Jurkat, Clone E6-1 (cell line): ENCODE data around the gene CNOT9.

Source experiments
- DNase-seq: peaks from one replicate; pipeline ENCODE4 v3.0.0-alpha.2; 2011; ENCODE audit warnings: low read depth, low spot score
- H3K4me3 ChIP-seq: 2 replicates; pipeline ENCODE4 v1.5.1; 2011; ENCODE audit warnings: mild to moderate bottlenecking, low read length, control low read depth, moderate library complexity

CNOT9 gene

DNA sequence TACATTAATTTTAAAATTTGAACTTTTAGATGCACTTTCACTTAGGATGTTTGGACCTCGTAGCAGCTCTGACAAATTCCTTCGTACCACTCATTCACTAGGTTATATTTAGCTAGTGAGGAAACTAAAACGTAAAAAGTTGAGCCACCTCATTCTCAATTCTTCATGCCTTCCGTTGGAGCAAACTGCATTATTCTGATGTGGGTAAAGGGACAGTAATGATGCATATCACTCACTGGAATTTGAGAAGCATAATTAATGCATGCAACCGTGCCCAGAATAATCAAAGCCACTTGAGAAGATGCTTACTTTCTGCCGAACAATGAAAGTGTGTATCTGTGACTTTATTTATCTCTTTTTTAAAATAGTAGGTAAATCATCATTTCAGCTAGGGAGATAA lies 2.2 kb downstream of the CNOT9 start:
- DNase-seq: no peak
- peak overlapping the region; percentile 95; the same call in 1 of the 2 replicates for H3K4me3 ChIP-seq

DNA sequence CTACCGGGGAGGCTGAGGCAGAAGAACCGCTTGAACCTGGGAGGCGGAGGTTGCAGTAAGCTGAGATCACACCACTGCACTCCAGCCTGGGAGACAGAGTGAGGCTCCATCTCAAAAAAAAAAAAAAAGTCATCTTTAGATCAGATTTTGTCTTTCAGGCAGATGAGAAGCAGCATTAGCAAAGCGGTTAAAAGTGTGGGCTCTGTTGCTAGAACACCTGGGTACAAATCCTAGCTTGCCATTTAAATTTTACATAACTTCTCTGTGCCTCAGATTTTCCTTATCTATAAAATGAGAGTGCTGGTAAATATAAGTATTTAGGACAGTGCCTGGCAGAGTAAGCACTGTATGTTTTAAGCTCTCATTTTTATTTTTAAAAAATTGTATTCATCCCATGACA lies 8.2 kb downstream of the CNOT9 start:
- no peak overlapping the region for H3K4me3 ChIP-seq
- DNase-seq: no peak

DNA sequence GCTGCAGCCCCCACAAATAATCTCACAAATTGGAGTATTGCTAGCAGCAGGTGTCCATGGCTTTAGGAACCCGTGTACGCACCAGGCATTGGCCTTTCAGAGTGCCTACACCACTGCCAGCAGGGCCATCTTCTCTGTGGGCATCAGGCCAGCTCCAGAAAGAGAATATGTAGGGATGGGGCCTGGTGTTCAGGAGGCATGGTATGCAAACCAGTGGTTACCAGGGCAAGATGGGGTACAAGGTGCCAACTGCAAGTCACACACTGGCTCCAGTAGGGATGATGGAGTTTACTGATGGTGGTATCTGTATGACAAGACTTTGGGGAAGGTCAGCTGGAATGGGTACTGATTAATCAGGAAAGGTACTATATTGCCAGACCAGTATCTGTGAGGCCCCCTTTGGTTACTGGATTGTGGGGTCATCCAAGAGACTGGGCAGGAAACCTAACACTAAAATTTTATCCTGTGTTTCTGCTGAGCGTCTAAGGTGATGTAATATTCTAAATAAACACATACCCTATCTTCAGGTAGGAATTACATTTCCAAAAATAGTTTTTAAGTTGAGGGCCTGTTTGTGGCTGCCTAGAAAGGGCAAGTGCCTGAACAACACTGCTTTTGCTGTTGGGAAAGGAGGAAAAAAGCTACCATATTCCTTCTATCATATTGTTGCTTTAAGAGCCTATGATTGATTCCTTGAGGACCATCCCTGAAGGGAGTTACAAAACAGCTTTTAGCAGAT lies 9.0 kb downstream of the CNOT9 start:
- H3K4me3 ChIP-seq: no peak overlapping the region
- no peak for DNase-seq

DNA sequence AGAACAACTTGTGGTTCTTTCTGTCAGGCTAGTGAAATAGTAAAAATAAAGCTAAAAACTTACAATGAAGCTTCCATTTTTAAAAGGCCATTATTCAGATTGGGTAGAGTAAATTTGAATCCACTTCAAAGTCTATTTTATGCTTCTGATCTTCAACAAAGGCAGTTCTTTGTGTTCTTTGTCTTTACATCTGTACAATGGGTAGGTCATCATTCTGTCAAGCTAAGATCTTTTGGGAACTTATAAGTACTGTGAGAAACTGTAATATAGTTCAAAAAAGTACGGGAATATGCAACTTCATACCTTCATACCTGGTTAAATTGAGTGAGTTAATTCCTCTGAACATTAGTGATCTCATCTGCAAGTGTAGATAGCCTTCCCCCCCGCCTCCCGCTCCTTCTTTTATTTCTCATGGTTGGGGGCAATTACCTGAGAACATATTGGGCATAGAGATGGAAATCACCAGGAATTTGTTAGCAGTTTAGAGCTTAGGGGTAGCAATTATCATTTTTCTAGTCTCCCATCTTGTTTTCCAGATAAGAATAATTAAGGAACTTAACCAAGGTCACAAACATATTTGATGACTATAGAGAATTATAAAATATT lies 9.7 kb downstream of the CNOT9 start:
- no peak for DNase-seq
- no peak overlapping the region for H3K4me3 ChIP-seq

DNA sequence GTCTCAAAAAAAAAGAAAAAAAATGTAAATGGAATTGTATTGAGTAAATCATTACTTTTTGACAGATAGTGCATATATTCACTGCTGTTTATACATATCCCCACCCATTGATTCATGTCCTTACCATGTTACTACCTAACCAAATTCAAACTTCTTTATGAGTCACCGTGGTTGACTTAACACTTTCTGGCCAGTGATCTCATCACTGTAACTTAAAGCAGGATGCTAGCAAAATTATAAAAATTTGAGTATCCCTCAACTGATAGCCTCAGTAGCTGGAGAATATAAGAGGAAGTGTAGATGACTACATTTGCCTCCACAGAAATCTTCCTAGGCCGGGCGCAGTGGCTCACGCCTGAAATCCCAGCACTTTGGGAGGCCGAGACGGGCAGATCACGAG lies 13.4 kb downstream of the CNOT9 start:
- no peak for DNase-seq

DNA sequence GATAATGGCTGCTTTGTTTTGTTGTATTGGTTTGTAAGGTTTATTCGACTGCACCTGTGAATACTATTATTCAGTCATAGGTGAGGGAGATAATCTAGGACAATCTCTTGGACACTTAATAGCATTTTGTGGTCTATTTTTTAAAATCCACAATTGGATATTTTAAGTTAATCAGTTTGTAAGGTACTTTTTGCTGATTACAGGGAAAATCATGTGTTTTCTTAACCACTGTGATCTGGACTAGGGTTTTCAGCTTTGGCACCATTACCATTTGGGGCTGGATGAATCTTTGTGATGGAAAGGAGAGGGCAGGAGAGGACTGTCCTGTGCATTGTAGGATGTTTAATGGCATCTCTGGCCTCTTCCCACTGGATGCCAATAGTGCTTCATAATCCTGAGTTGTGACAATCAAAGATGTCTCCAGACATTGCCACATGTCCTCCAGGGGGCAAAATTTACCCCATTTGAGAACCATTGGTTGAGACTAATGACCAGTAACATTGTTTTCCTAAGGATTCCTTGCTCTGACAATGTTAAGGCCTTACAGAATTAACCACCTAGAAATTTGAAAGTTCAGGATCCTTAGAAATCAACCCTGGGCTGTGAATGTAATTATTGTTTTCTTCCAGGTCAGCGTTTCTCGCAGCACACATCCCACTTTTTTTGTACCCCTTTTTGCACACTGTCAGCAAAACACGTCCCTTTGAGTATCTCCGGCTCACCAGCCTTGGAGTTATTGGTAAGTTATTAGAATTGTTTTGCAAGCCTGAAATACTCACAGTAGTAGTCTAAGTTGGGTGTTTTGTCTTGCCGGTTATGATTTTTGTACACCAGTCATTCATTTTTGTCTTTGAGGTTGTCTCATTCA lies 15.6 kb downstream of the CNOT9 start:
- no peak overlapping the region for H3K4me3 ChIP-seq
- no peak for DNase-seq

More for the DNA sequence above, 13.4 kb downstream of the CNOT9 start:
- H3K4me3 ChIP-seq: no peak overlapping the region

DNA sequence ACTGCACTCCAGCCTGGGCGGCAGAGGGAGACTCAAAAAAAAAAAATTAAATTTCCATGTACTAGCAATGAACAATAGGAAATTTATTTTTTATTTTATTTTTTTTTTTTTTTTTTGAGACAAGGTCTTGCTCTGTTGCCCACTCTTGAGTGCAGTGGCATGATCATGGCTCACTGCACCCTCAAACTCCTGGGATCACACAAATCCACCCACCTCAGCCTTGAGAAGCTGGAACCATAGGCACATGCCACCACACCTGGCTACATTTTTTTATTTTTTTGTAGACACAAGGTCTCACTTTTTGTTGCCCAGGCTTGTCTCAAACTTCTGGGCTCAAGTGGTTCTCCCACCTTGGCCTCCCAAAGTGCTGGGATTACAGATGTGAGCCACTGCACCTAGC lies 16.9 kb downstream of the CNOT9 start:
- DNase-seq: no peak

DNA sequence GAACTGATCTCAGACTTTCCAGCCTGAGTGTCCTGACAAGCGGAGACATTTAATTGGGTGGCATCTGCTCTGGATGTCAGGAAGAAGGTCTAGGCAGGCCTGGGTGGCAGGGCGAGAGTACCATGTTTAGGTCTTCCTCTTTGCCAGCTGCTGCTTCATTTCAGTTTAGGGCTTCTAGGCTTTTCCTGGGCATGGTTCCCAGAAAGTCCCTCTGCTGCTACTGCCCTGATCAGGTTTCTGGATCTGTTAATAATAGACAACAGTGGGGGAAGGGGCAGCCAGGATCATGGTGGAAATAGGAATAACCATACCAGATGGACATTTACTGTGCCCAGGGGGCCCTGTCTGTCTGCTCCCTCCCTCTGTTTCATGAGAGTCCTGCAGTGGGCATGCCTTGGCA lies 36.8 kb downstream of the CNOT9 start:
- DNase-seq: no peak

More for the DNA sequence above, 16.9 kb downstream of the CNOT9 start:
- no peak overlapping the region for H3K4me3 ChIP-seq

DNA sequence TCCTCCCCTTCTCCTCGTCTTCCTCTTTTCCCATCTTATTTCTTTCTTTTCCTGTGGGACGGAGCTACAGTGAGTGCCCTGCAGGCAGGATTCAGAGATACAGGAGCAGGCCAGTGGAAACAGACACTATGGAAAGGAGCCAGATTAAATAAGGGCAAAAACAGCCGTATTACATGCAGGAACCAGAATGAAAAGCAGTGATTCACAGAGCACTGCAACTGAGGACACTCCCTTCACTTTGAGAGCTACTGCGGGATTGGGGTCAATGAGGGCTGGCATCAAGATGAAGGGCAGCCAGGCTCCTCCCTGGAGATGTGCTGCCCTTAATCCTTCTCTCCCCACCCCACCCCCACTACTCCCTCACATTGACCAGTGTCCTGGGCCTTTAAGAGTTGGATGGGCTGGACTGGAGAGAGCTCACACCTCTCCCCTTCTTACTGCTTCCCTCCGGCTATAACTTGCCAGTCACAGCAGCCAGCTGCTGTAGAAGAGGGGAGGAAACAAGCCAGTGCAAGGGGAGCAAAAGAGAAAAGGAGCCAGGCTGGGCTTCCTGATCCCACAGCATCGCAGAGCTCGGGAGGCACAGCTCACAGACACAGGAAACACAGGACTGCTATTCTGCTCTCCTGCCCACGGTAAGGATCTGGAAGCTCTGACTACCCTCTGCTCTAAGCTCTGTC lies 38.9 kb downstream of the CNOT9 start, which contains the start of gene PLCD4:
Gene PLCD4 (plus strand): TSS at position 464 of the 680 bp plus-strand sequence. CDS start 7,841 bp downstream, outside the sequence.
- no peak within 1 kb of the TSS for H3K4me3 ChIP-seq
- DNase-seq: no peak

More for the DNA sequence above, 36.8 kb downstream of the CNOT9 start:
- H3K4me3 ChIP-seq: no peak overlapping the region

DNA sequence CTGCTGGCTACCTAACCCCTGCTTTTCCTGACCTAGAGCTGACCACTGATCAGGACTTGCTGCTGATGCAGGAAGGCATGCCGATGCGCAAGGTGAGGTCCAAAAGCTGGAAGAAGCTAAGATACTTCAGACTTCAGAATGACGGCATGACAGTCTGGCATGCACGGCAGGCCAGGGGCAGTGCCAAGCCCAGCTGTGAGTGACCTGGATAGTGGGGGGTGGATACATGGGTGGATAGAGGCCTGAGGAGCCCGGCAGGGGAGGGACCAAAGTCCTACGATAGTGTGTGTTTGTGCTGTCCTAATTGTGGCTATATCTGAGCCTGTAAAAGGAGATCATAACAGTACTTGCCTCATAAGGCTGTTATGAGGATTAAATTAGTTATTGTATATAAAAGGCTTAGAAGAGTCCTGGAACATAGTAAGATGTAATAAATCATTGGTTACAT lies 47.3 kb downstream of the CNOT9 start:
- H3K4me3 ChIP-seq: no peak overlapping the region
- no peak for DNase-seq

DNA sequence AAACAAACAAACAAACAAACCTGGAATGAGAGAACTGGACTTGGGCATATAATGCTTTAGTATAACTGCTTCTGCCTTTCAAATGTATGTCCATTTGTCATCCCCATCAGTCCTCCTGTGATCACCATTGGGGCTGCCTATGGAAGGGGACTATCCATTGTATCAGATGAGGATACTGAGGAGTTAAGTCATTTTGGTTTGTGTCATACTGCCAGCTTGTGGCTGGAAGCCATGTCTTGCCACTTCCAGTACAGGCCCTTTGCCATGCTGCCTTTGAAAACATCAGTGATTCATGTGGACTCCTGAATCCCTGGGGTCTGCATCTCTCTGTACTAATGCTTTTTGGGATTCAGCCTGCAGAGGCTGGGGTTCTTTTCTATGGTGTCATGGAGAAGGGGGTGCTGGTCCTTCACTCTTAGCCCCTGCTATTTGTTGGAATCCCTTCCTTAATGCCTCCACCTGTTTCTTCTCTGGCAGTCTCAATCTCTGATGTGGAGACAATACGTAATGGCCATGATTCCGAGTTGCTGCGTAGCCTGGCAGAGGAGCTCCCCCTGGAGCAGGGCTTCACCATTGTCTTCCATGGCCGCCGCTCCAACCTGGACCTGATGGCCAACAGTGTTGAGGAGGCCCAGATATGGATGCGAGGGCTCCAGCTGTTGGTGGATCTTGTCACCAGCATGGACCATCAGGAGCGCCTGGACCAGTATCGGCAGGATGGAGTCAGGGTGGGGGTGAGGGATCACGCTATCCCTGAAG lies 49.6 kb downstream of the CNOT9 start:
- no peak for DNase-seq
- no peak overlapping the region for H3K4me3 ChIP-seq

DNA sequence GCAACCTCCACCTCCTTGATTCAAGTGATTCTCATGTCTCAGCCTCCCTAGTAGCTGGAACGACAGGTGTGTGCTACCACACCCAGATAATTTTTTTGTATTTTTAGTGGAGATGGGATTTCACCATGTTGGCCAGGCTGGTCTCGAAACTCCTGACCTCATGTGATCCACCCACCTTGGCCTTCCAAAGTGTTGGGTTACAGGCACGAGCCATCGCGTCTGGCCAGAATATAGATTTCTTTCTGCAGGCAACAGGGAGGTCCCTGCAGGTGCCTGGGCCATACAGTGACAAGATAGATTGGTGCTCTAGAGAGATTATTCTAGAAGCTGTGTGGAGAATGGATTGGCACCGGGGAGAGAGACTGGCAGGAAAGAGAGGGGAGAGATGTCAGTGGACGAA lies 52.4 kb downstream of the CNOT9 start:
- no peak overlapping the region for H3K4me3 ChIP-seq
- DNase-seq: no peak

DNA sequence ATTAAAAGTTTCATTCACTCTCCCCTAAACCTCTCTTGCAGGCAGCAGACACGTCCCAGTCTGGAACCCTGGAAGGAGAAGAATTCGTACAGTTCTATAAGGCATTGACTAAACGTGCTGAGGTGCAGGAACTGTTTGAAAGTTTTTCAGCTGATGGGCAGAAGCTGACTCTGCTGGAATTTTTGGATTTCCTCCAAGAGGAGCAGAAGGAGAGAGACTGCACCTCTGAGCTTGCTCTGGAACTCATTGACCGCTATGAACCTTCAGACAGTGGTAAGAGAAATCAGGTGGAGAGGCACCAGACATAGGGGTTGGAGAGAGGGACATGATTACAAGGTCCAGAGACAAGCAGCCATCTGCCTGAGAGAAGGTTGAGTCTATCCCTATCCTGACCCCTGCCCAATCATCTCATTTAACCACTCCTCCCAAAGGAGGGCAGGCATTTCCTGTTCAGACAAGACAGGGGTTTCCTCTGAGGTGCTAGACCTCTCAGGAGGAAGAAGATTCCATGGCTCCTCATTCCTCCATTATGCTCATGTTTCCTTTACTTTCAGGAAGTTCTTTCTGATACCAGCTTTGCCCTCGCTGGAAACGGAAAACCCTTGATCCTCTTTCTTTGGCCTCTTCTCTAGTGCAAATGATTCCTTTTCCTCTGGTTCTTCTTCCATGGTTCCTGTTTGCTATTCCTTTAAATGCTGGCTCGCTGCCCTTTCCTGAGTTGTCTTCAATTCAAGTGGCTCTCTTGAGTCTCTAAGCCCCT lies 54.1 kb downstream of the CNOT9 start:
- DNase-seq: no peak
- no peak overlapping the region for H3K4me3 ChIP-seq

DNA sequence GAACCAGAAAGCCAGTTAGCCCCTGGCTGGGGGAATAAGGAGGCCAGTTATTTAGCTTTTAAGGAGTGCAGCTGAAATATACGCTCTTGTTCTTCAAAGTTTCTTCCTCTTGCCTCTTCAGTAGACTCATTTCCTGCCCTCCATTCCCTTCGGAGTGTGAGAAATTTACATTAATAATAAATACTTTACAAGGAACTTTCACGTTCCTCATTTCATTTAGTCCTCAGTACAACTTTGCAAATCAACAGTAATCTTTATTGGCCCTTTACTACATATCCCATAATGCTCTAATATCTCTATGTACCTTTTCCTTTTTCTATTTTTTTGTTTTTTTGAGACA lies 54.7 kb downstream of the CNOT9 start:
- no peak overlapping the region for H3K4me3 ChIP-seq
- DNase-seq: no peak

DNA sequence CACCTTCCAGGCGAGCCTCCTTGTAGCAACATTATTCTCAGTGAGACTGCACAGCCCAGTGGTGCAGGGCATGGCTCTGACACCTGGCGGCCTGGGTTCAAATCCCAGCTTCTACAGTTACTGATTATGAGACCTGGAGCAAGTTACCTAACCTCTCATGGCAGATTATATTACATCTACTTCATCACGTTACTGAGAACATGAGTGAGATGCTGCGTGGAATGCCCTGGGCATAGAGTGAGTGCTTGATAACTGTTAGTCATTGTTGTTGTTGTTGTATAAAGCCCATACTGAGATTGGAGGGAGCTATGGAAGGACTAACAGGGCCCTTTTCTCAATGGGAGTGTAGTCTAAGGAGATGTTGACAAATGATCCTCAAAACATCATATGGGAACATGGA lies 57.7 kb downstream of the CNOT9 start:
- no peak overlapping the region for H3K4me3 ChIP-seq
- DNase-seq: no peak

DNA sequence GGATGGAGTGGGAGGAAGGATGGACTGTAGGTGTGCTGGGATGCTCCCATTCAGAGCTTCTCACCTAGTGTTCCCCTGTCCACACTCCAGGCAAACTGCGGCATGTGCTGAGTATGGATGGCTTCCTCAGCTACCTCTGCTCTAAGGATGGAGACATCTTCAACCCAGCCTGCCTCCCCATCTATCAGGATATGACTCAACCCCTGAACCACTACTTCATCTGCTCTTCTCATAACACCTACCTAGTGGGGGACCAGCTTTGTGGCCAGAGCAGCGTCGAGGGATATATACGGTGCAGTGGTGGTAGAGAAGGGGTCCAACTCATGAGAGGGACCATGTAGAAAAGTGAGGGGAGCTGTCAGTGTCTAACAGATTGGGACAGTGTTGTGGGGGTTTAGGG lies 59.3 kb downstream of the CNOT9 start:
- no peak for DNase-seq
- no peak overlapping the region for H3K4me3 ChIP-seq

DNA sequence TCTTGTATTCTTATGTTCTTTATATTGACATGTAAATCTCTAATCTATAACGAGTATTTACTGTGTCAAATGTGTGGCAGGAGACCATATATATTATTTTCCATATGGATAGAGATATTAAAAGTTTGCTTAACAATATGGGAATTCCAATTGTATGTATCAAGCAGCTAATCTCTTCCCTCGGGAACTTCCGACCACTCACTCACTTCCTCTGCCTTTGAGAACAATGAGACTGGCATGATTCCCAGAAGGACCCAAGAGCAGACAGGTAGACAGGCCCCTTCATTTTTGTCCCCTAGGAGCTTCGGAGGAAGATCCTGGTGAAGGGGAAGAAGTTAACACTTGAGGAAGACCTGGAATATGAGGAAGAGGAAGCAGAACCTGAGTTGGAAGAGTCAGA lies 63.2 kb downstream of the CNOT9 start:
- no peak for DNase-seq
- H3K4me3 ChIP-seq: no peak overlapping the region

DNA sequence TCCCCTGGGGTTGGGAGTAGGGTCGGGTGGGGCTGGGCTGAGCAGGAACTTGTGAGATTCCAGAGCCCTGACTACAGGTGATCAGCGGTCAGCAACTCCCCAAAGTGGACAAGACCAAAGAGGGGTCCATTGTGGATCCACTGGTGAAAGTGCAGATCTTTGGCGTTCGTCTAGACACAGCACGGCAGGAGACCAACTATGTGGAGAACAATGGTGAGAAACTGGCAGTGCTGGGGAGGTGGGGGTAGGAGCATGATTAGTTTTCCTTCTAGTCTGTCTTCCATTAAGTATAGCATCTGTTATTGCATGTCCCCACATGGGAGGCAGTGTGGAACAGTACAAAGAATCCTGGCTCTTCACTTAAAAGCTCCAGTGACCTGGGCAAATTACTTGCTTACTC lies 67.1 kb downstream of the CNOT9 start:
- DNase-seq: no peak
- no peak overlapping the region for H3K4me3 ChIP-seq
